Brain microvascular endothelial cell (primary cell): ENCODE measurements around the gene ARMC12.
"Not testable (repeated sequence)": the region's sequence is repeated elsewhere in the genome, so short reads cannot be mapped to it uniquely, and the experiment has no call there.

Experiments used
- DNase-seq: peaks from one replicate; pipeline ENCODE4 v3.0.0-alpha.2; 2020
- H3K27ac ChIP-seq: fragments of 250-450 bp; sonication (Bioruptor Pico); 2 replicates; pipeline ENCODE4 v1.5.1; 2020; ENCODE audit warnings: mild to moderate bottlenecking, moderate library complexity
- H3K27me3 ChIP-seq: fragments of 250-450 bp; sonication (Bioruptor Pico); replicated peaks from 2 replicates; pipeline ENCODE4 v1.5.1; 2020; ENCODE audit warnings: mild to moderate bottlenecking
- H3K36me3 ChIP-seq: fragments of 250-450 bp; sonication (Bioruptor Pico); replicated peaks from 2 replicates; pipeline ENCODE4 v1.5.1; 2020; ENCODE audit warnings: mild to moderate bottlenecking
- H3K4me3 ChIP-seq: 2 replicates; pipeline ENCODE4 v1.5.1; 2011; ENCODE audit warnings: low read depth, mild to moderate bottlenecking, control low read depth, low read length, moderate library complexity
- in situ Hi-C: cut with HindIII; loops from 2 replicates; pipeline ENCODE4 v1.10.0; 2017; ENCODE audit warnings: low sequenced_read_pairs, low pct_ligation_motif_present
- TF ChIP-seq, protein P1 (sequence below): IDR thresholded peaks from 2 replicates; pipeline ENCODE4 v1.5.1; 2011; ENCODE audit warnings: low read depth, mild to moderate bottlenecking, moderate library complexity, low read length, control low read depth, inconsistent platforms; ENCODE audit errors: missing control alignments

The ARMC12 gene

DNA sequence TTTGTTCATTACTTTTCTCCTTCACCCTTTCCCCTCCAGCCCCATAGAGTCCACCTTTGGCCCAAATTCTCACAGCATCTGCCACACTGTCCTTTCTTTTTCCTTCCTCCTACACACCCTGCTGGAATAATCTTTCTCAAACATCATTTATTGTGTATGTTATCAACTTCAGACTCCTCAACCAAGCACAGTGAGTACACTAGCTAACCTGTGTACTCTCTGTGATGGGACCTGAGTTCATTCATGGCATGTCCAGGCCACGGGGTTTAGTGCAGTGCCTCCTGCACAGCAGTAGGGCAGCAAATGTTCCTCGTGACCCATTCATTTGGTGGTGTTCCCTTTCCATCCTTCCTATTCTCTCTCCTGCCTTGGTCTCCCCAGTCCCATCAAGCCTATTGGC is 7.1 kb upstream of the ARMC12 start:
- Histone ChIP-seq H3K27me3 (no peaks in the 10 kb centered on the region), H3K36me3 (no peaks in the 10 kb centered on the region), H3K27ac (no peak overlapping the region), H3K4me3 (no peak overlapping the region)
- TF ChIP-seq, protein P1, sequence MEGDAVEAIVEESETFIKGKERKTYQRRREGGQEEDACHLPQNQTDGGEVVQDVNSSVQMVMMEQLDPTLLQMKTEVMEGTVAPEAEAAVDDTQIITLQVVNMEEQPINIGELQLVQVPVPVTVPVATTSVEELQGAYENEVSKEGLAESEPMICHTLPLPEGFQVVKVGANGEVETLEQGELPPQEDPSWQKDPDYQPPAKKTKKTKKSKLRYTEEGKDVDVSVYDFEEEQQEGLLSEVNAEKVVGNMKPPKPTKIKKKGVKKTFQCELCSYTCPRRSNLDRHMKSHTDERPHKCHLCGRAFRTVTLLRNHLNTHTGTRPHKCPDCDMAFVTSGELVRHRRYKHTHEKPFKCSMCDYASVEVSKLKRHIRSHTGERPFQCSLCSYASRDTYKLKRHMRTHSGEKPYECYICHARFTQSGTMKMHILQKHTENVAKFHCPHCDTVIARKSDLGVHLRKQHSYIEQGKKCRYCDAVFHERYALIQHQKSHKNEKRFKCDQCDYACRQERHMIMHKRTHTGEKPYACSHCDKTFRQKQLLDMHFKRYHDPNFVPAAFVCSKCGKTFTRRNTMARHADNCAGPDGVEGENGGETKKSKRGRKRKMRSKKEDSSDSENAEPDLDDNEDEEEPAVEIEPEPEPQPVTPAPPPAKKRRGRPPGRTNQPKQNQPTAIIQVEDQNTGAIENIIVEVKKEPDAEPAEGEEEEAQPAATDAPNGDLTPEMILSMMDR, result no peak
- no peak for DNase-seq
- in situ Hi-C loops, result no loop called here

DNA sequence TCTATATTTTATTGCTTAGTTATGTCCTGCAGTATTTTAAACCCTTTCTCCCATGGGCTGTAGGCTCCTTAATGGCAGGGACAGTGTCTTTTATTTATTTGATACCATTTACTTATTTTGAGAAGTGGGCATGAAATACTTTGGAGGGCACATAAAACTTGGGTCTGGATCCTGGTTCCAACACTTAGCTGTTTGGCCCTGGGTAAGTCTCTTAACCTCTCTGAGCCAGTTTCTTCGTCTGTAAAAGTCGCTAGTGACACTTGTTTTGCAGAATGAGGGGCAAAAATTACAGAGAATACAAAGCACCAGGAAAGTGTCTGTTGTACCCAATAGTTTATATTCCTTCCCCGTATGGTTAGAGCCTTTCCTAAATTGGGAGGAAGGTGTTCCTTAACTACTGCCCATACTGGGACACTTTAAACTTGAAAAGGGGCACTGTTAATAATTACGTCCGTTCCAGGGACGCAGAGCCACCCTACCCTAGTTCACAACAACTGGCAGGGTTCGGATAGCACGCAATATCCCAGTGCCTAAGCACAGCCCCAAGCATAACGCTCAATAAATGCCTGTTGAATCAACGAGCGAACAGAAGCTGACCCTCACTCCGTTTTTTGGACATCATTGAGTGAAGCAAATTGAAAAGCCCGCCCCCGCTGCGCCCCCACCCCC is 6.0 kb upstream of the ARMC12 start:
- no peak for DNase-seq
- H3K4me3 ChIP-seq, result peak overlapping the region; percentile 23
- H3K27ac ChIP-seq, result peak overlapping the region; percentile 99
- TF ChIP-seq, protein P1, result no peak
- in situ Hi-C loops, result no loop called here
- H3K27me3 ChIP-seq, result no peaks in the 10 kb centered on the region
- H3K36me3 ChIP-seq, result no peaks in the 10 kb centered on the region

DNA sequence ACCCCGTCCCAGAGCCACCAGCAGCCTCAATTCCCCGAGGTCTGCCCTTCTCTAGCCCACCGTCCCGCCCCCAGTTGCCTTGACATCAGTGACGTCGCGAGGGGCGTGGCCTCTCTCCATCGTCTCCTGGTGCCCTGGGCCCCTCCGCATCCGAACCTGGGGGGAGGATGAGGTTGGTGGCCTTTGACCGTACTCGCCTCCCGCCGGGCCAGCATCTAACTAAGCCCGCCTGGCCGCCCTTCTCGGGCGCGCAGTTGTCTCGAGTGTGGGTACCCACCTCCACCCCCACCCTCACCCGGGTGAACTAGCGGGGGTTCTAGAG is 5.5 kb upstream of the ARMC12 start:
- TF ChIP-seq, protein P1, result no peak
- Histone ChIP-seq H3K27ac (peak overlapping the region; percentile 99), H3K27me3 (no peaks in the 10 kb centered on the region), H3K36me3 (no peaks in the 10 kb centered on the region), H3K4me3 (peak overlapping the region; percentile 57)
- in situ Hi-C loops, result no loop called here
- DNase-seq, result peak; percentile 89

DNA sequence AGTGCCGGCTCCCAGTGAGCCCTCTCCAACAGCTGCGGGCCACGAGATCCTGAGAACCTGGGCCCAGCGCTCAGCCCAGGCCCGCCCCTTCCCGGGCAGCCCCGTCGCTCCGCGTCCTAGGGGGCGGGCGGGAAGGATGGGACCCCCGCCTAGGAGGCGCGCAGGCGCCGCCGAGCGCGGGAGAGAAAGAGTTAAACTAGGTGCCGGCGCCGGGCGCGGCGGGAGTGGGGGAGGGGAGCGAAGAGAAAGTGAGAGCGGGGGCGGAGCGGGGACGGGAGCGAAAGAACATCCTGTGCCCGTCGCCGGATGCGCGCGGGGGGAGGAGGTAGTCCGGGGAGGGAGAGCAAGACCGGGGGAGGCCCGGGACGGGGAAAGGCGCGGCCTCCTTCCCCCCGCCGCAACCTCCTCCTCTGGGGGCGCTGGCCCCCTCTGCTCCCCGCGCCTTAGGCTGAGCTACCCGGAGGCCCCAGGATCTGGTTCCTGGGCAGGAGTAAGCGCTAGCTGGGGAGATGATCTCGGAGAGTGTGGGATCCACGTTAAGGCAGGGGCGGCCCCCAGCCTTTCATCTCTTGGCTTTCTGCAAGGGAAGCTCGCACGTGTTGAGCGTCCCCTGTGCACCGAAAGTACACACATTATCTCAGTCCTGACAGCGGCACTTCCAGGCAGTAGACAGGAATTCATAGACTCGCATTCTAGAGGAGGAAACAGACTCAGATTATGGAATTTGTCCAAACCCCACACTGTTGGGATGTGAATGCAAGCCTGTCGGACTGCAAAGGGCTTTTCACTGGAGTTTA is 4.9 kb upstream of the ARMC12 start:
- Histone ChIP-seq H3K27me3 (no peaks in the 10 kb centered on the region), H3K27ac (peak overlapping the region; percentile 99), H3K4me3 (peak overlapping the region; percentile 57), H3K36me3 (no peaks in the 10 kb centered on the region)
- DNase-seq, result peak; percentile 93
- in situ Hi-C loops, result no loop called here
- TF ChIP-seq, protein P1, result peak; percentile 4

DNA sequence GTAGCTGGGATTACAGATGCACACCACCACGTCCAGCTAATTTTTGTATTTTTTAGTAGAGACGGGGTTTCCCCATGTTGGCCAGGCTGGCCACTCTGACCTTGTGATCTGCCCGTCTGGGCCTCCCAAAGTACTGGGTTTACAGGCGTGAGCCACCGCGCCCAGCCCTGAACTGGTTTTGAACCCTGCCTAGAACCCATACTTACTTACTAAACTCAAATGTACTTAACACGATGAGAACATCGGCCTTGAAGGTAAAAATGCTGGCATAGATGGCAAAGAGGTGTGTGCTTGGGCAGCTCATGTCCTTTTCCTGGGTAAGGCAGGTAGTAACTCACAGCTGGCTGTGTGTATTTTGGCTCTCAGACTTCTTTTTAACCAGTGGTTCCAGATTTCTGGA is 3.2 kb upstream of the ARMC12 start:
- Histone ChIP-seq H3K4me3 (no peak overlapping the region), H3K27ac (no peak overlapping the region), H3K27me3 (no peaks in the 10 kb centered on the region), H3K36me3 (no peaks in the 10 kb centered on the region)
- TF ChIP-seq, protein P1, result no peak
- in situ Hi-C loops, result no loop called here
- no peak for DNase-seq

DNA sequence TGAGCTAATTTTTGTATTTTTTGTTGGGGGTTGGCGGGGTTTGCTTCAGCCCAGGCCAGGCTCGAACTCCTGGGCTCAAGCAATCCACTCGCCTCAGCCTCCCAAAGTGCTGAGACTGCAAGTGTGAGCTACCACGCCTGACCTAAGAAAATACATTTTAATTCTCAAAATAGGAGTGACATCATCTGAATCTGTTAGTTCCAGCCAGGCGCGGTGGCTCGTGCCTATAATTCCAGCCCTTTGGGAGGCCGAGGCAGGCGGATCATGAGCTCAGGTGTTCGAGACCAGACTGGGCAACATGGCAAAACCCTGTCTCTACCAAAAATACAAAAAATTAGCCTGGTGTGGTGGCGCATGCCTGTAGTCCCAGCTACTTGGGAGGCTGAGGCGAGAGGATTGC is 2.5 kb upstream of the ARMC12 start:
- H3K27ac ChIP-seq, in situ Hi-C loops, H3K36me3 ChIP-seq, H3K4me3 ChIP-seq, DNase-seq, H3K27me3 ChIP-seq: not testable (repeated sequence)
